Forelimb muscle (tissue), 1 donor: ENCODE data around the gene ENKD1. TPM values are rescaled to one million over a fixed set of nuclear protein-coding genes. Genes with fewer than 3 reads are reported as not detected.
A peak's percentile ranks its signal among the peaks of the same experiment; 100 is the strongest.

Experiments used
- DNase-seq: peaks from one replicate; pipeline ENCODE4 v3.0.0-alpha.2; 2013; ENCODE audit warnings: low read depth
- polyA plus RNA-seq: library from polyadenylated mRNA; unstranded; fragments of 120-200 nt; gene quantifications from one replicate; pipeline ENCODE4 v1.2.1, GENCODE V29; 2013; ENCODE audit not compliant: insufficient read length

The ENKD1 gene
- polyA plus RNA-seq, 1 donor = 7.6 TPM

GRCh38 chr16:67663877-67664222 lies 2.7 kb downstream of the ENKD1 start:
- no peak for DNase-seq

GRCh38 chr16:67663151-67663876 lies 3.2 kb downstream of the ENKD1 start:
- DNase-seq = no peak

- DNase-seq = no peak
Measured at GRCh38 chr16:67662653-67663010, 3.9 kb downstream of the ENKD1 start.

DNA sequence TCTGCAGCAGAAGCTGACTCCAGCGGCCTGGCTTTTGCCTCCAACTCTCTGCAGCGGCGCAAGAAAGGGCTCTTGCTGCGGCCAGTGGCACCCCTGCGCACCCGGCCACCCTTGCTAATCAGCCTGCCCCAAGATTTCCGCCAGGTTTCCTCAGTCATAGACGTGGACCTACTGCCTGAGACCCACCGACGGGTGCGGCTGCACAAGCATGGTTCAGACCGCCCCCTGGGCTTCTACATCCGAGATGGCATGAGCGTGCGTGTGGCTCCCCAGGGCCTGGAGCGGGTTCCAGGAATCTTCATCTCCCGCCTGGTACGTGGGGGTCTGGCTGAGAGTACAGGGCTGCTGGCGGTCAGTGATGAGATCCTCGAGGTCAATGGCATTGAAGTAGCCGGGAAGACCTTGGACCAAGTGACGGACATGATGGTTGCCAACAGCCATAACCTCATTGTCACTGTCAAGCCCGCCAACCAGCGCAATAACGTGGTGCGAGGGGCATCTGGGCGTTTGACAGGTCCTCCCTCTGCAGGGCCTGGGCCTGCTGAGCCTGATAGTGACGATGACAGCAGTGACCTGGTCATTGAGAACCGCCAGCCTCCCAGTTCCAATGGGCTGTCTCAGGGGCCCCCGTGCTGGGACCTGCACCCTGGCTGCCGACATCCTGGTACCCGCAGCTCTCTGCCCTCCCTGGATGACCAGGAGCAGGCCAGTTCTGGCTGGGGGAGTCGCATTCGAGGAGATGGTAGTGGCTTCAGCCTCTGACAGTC lies 4.5 kb downstream of the ENKD1 start:
- no peak for DNase-seq

- DNase-seq = no peak
Measured at GRCh38 chr16:67661101-67661761, 5.3 kb downstream of the ENKD1 start.

DNA sequence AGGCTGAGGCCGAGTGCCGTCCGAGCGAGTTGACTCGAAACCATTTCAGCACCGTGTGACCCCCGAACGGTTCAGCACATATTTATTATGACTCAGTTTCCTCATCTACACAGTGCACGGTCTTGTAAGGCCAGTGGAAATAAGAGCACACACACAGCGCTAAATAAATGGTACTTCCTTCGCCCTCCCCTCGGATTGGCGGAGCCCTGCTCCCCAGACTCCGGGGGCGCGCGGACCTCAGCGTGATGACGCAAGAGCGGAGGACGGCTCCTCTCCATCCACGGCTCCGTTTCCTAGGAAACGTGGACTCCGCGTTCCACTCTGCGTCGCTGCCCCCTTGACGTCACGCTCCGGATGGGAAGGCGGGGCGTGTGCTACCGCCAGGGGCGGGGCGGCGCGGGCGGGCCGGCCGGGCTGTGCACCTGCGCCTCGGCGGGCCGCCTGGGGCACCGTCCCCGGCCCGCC lies 6.0 kb downstream of the ENKD1 start, which contains the start of gene PARD6A:
TSS of gene PARD6A (plus strand) at position 397 of the 465 bp plus-strand sequence. CDS start 79 bp downstream, outside the sequence.
- DNase-seq = peak; percentile 95

GRCh38 chr16:67659675-67660563 lies 6.6 kb downstream of the ENKD1 start, which contains the start of gene ACD:
Gene ACD (minus strand): TSS chr16:67660260. CDS start chr16:67660220, 40 bp downstream.
- peak; percentile 68 for DNase-seq

DNA sequence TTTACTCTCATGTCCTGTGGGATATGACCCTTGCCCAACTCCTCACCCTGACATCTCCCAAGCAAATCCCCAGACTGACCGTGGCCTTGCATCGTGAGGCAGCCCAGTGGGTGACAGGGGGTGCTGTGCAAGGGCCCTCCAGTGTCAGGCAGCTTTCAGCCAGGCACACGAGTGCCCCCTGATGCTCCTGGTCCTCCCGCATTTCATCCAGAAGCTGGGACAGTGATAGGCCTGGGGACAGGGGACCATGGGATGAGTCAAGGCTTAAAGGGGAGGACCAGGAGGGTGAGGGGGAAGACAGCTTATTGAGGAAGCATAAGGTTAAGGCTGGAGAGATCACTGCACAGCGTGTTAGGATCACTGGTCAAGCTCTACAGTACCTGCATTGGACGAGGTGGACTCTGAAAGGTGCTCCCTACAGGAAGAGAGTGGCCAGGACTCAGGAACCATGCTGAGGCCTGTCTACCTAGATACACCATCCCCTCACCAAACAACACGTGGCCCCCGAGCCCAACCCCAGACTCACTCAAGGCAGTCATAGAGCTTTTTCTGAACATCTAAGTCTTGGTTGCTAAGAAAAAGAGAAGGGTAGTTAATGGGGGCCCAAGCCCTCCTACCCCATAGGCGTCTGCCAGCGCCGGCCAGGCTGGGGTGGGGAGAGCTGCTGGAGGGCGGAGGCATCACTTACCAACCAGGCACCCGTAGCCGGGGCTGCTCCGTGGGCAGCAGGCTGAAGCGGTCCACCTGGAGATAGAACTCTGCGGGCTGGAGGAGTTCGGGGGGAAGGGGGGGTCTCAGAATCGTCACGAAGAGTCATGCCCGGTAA lies 7.5 kb downstream of the ENKD1 start:
- no peak for DNase-seq

DNA sequence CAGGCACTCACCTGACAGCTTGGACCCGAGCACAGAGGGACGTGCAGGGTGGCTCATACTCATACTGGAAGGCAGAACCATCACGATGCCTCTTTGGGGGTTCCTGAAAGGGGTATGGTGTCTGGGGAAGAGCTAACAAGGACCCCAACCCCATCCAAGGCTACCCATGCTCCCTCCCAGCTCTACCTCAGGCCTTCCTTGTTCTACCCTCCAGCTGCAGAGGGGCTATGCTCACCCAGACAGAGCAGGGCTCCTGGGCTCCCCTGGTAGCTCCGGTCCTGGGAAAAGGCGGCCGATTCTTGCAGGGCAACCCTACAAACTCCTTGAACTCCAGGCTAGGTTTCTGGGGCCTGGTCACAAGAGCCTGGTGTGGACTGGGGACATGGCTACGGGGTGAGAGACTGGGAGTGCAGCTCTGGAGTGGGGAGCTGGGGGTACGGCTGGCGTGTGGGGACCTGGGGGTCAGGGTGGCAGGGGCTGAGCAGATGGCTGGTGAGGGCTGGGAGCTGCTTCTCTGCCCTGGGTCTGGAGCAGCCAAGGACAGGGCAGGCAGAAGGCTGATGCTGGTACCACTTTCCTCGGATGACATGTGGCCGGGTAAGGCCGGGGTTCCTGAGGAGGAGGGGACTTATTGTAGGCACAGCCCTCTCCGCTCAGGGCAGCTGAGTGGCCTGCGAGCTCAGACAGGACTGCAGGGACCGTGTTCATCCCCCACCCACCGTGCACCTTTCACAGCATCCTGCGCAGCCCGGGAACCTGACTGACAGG lies 8.6 kb downstream of the ENKD1 start:
- no peak for DNase-seq

- no peak for DNase-seq
Measured at GRCh38 chr16:67657017-67657608, 9.4 kb downstream of the ENKD1 start.

GRCh38 chr16:67656344-67657016 lies 10.1 kb downstream of the ENKD1 start:
- DNase-seq = no peak

DNA sequence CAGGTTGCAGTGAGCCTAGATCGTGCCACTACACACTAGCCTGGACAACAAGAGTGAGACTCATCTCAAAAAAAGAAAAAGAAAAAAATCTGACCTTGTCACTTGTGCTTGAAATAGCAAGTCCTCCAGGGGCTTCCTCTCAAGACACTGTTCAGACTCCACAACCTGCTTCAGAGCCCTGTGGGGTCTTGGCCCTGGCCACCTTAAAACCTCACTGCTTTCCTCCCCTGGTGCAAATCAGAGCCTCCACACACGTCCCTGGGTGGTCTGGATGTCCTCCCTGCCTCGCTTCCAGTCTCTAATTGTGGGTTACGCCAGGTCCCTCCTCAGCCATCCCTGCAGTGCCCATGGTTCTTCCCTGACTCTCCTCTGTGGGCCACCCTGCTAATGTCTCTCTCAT lies 11.2 kb downstream of the ENKD1 start:
- no peak for DNase-seq

DNA sequence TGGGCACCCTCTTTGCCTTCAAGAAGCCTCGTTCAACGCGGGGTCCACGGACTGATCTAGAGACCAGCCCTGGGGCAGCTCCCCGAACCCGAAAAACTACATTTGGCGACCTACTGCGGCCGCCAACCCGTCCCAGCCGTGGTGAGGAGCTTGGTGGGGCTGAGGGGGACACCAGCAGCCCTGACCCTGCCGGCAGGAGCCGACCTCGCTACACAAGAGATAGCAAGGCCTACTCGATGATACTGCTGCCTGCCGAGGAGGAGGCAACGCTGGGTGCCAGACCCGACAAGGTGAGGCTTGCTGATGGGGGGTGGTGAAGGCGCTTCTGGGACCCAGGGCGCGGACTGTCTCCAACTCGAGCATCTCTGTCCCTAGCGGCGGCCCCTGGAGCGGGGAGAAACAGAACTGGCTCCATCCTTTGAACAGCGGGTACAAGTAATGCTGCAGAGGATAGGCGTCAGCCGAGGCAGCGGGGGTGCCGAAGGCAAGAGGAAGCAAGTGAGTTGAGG lies 12.1 kb downstream of the ENKD1 start:
- DNase-seq = no peak

- DNase-seq = no peak
Measured at GRCh38 chr16:67653789-67654402, 12.7 kb downstream of the ENKD1 start.

- no peak for DNase-seq
Measured at GRCh38 chr16:67653128-67653788, 13.3 kb downstream of the ENKD1 start.

GRCh38 chr16:67652578-67653127 lies 13.9 kb downstream of the ENKD1 start:
- DNase-seq = no peak

DNA sequence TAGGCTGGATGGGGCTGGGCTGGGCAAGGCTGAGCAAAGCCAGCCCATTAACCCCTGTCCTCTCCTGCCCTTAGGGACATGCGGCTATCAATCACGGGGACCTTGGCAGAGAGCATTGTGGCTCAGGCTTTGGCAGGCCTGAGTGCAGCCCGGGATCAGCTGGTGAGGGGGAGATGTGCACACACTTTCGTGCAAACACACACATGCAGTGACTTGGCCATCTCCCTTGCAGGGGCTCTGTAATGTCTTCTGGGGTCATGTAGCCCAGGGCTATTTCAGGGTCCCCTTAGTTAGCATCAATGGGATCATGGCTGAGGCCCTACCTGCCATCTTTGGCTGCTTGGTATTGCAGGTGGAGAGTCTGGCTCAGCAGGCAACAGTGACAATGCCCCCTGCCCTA lies 14.7 kb downstream of the ENKD1 start:
- DNase-seq = no peak
